Hypothalamus (tissue), 51 donors: ENCODE results near the gene DUOXA2.

ENCODE experiments used
- DNase-seq, 51 donors: peaks; one replicate each; lab custom pipeline; 2025; lab: John Stamatoyannopoulos, UW

The DUOXA2 gene

GRCh38 chr15:45151998-45152828 lies 38.1 kb downstream of the DUOXA2 start:
- DNase-seq, result no peak

GRCh38 chr15:45155739-45156138 lies 41.6 kb downstream of the DUOXA2 start:
- no peak for DNase-seq

- peak in 1 of 51 donors; percentile 49 for DNase-seq
Observed at GRCh38 chr15:45156744-45157455, 42.8 kb downstream of the DUOXA2 start.

- peak in 32 of 51 donors; percentile 8 to 82 (median 42) for DNase-seq
Observed at GRCh38 chr15:45157974-45158373, 43.8 kb downstream of the DUOXA2 start.

GRCh38 chr15:45161666-45162065 lies 47.5 kb downstream of the DUOXA2 start:
- no peak for DNase-seq

- peak in 47 of 51 donors; percentile 11 to 85 (median 61) for DNase-seq
Observed at GRCh38 chr15:45162771-45163507, 48.8 kb downstream of the DUOXA2 start.

GRCh38 chr15:45163508-45163856 lies 49.4 kb downstream of the DUOXA2 start:
- no peak for DNase-seq

GRCh38 chr15:45164914-45165313 lies 50.8 kb downstream of the DUOXA2 start:
- DNase-seq, result no peak

- no peak for DNase-seq
Observed at GRCh38 chr15:45165536-45165935, 51.4 kb downstream of the DUOXA2 start.

- peak; percentile 32 to 92 (median 75) for DNase-seq
Observed at GRCh38 chr15:45166834-45167630, 52.9 kb downstream of the DUOXA2 start.

GRCh38 chr15:45167631-45168205 lies 53.6 kb downstream of the DUOXA2 start:
- peak in 1 of 51 donors; percentile 39 for DNase-seq
